ENCODE data around the gene ZNF205.

ZNF205 gene

DNA sequence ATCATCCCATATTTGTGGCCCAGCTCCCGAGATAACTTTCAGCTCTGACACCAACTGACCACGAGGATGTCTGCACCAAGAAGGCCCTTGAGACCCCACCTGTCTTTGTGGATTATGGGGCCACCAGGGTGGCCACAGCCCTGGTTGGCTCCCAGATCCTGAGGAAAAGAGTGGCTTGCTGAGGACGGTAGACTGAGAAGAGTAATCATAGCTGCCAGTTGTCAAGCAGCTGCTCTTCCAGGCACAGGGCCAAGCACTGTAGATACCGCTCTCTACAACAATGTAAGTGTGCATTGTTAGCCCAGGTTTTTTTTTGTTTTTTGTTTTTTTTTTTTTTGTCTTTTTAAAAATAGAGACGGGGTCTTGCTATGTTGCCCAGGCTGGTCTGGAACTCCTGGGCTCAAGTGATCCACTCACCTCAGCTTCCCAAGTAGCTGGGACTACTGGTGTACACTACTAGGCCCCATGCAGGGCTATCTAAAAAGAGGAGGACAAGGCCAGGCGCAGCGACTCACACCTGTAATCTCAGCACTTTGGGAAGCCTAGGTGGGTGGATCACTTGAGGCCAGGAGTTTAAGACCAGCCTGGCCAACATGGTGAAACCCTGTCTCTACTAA is 9.6 kb downstream of the ZNF205 start:
- H3K18ac ChIP-seq (ENCODE audit: low read length) = no peak overlapping the region
- no peak overlapping the region for H3K4ac ChIP-seq (ENCODE audit: low read length)
- H3K27me3 ChIP-seq (ENCODE audit: control insufficient read depth in 3 of 3, insufficient read depth in 3 of 3, low read depth in 1 of 3, low read length in 3 of 3) = no peaks in the 10 kb centered on the region
- no peak overlapping the region for H3K9ac ChIP-seq (ENCODE audit: low read depth, low read length, poor library complexity)
- H4K8ac ChIP-seq (ENCODE audit: low read depth, low read length) = no peak overlapping the region
- H3K36me3 ChIP-seq (replicated peaks in 1 of 2; ENCODE audit: control insufficient read depth in 2 of 2, insufficient read depth in 2 of 2, low read length in 2 of 2) = peaks cover 22 to 50% of the 10 kb centered on the region in 2 donors
- H4K91ac ChIP-seq (ENCODE audit: low read depth, low read length, poor library complexity) = no peak overlapping the region
- H3K79me1 ChIP-seq (ENCODE audit: low read depth, low read length) = peaks cover 3% of the 10 kb centered on the region
- H3K27ac ChIP-seq (replicated peaks; ENCODE audit: low read length) = no peak overlapping the region
- H3K9me3 ChIP-seq (replicated peaks in 1 of 2; ENCODE audit: control insufficient read depth in 2 of 2, insufficient read depth in 1 of 2, low read depth in 1 of 2, low read length in 2 of 2) = no peaks in the 10 kb centered on the region
- H3K4me1 ChIP-seq (ENCODE audit: control insufficient read depth in 2 of 2, insufficient read depth in 1 of 2, low read depth in 1 of 2, low read length in 2 of 2) = peaks cover 0 to 6% of the 10 kb centered on the region in 2 donors
- no peak overlapping the region for H2BK15ac ChIP-seq (ENCODE audit: low read length)
- H2AK5ac ChIP-seq (ENCODE audit: low read depth, low read length) = no peak overlapping the region
- H3K4me3 ChIP-seq (ENCODE audit: low read length in 2 of 2) = no peak overlapping the region
- no peak overlapping the region for H3K4me2 ChIP-seq (ENCODE audit: insufficient read depth, low read length, poor library complexity, severe bottlenecking)
- no peak for DNase-seq (ENCODE audit: low spot score)
- no peak overlapping the region for H3K14ac ChIP-seq (ENCODE audit: low read length)
- no peak overlapping the region for H2BK12ac ChIP-seq (ENCODE audit: low read length)
- H2BK120ac ChIP-seq (ENCODE audit: low read depth, low read length) = no peak overlapping the region
- no peak overlapping the region for H2BK5ac ChIP-seq (ENCODE audit: low read length)
- no CpG with 5 or more reads among the region's 7 CpGs for WGBS, 2 donors (ENCODE audit: extremely low coverage in 2 of 2, insufficient read length in 2 of 2, insufficient replicate concordance in 1 of 2)
- no peak overlapping the region for H2AFZ ChIP-seq (ENCODE audit: low read length)
- H3K23ac ChIP-seq (ENCODE audit: low read depth, low read length, poor library complexity) = no peak overlapping the region

DNA sequence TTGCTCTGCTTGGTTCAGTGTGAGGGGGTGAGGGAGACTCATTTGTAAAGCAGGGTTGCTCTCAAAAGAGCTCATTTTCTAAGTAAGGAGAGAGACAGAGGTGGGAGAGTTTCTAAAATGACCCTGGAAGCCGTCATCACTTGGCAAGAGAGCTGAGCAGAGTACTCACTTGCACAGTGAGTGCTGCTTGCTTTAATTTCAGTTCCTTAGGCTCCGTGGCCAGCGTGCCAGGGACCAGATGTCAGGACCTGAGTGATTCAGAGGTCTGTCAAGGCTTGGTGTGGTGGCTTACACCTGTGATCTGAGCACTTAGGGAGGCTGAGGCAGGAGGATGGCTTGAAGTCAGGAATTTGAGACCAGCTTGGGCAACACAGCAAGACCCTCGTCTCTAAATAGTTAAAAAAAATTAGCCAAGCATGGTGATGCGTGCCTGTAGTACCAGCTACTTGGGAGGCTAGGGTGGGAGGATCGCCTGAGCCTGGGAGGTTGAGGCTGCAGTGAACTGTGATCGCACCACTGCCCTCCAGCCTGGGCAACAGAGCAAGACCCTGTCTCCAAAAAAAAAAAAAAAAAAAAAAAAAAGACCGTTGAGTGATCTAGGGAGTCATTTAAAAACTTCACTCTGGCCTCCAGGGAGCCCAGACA is 10.7 kb downstream of the ZNF205 start:
- H3K4ac ChIP-seq (ENCODE audit: low read length) = no peak overlapping the region
- no peak overlapping the region for H3K14ac ChIP-seq (ENCODE audit: low read length)
- no peak overlapping the region for H2BK15ac ChIP-seq (ENCODE audit: low read length)
- no peak overlapping the region for H3K9ac ChIP-seq (ENCODE audit: low read depth, low read length, poor library complexity)
- H3K36me3 ChIP-seq (replicated peaks in 1 of 2; ENCODE audit: control insufficient read depth in 2 of 2, insufficient read depth in 2 of 2, low read length in 2 of 2) = peaks cover 25 to 53% of the 10 kb centered on the region in 2 donors
- no peak overlapping the region for H3K4me3 ChIP-seq (ENCODE audit: low read length in 2 of 2)
- H2BK12ac ChIP-seq (ENCODE audit: low read length) = no peak overlapping the region
- no peak overlapping the region for H2BK120ac ChIP-seq (ENCODE audit: low read depth, low read length)
- no peak overlapping the region for H4K91ac ChIP-seq (ENCODE audit: low read depth, low read length, poor library complexity)
- peaks cover 3% of the 10 kb centered on the region for H3K79me1 ChIP-seq (ENCODE audit: low read depth, low read length)
- H3K23ac ChIP-seq (ENCODE audit: low read depth, low read length, poor library complexity) = no peak overlapping the region
- peaks cover 2 to 6% of the 10 kb centered on the region in 2 donors for H3K4me1 ChIP-seq (ENCODE audit: control insufficient read depth in 2 of 2, insufficient read depth in 1 of 2, low read depth in 1 of 2, low read length in 2 of 2)
- no peak overlapping the region for H2BK5ac ChIP-seq (ENCODE audit: low read length)
- no peaks in the 10 kb centered on the region for H3K27me3 ChIP-seq (ENCODE audit: control insufficient read depth in 3 of 3, insufficient read depth in 3 of 3, low read depth in 1 of 3, low read length in 3 of 3)
- no peak overlapping the region for H2AFZ ChIP-seq (ENCODE audit: low read length)
- no peak overlapping the region for H3K4me2 ChIP-seq (ENCODE audit: insufficient read depth, low read length, poor library complexity, severe bottlenecking)
- H3K27ac ChIP-seq (replicated peaks; ENCODE audit: low read length) = no peak overlapping the region
- no peak overlapping the region for H2AK5ac ChIP-seq (ENCODE audit: low read depth, low read length)
- no peak for DNase-seq (ENCODE audit: low spot score)
- WGBS, 2 donors (ENCODE audit: extremely low coverage in 2 of 2, insufficient read length in 2 of 2, insufficient replicate concordance in 1 of 2) = no CpG with 5 or more reads among the region's 8 CpGs
- H4K8ac ChIP-seq (ENCODE audit: low read depth, low read length) = no peak overlapping the region
- H3K9me3 ChIP-seq (replicated peaks in 1 of 2; ENCODE audit: control insufficient read depth in 2 of 2, insufficient read depth in 1 of 2, low read depth in 1 of 2, low read length in 2 of 2) = no peaks in the 10 kb centered on the region
- H3K18ac ChIP-seq (ENCODE audit: low read length) = no peak overlapping the region

- WGBS, 2 donors (ENCODE audit: extremely low coverage in 2 of 2, insufficient read length in 2 of 2, insufficient replicate concordance in 1 of 2) = no CpG with 5 or more reads among the region's 72 CpGs
- Histone ChIP-seq H3K4me2 (ENCODE audit: insufficient read depth, low read length, poor library complexity, severe bottlenecking) (peak overlapping the region; percentile 99), H2BK5ac (ENCODE audit: low read length) (no peak overlapping the region), H3K9me3 (replicated peaks in 1 of 2; ENCODE audit: control insufficient read depth in 2 of 2, insufficient read depth in 1 of 2, low read depth in 1 of 2, low read length in 2 of 2) (no peaks in the 10 kb centered on the region), H3K27ac (replicated peaks; ENCODE audit: low read length) (peak overlapping the region; percentile 83), H3K36me3 (replicated peaks in 1 of 2; ENCODE audit: control insufficient read depth in 2 of 2, insufficient read depth in 2 of 2, low read length in 2 of 2) (peaks cover 25 to 53% of the 10 kb centered on the region in 2 donors), H3K4me3 (ENCODE audit: low read length in 2 of 2) (peak overlapping the region; percentile 80), H3K79me1 (ENCODE audit: low read depth, low read length) (peaks cover 2% of the 10 kb centered on the region), H3K4ac (ENCODE audit: low read length) (no peak overlapping the region), H3K18ac (ENCODE audit: low read length) (peak overlapping the region; percentile 91), H3K27me3 (ENCODE audit: control insufficient read depth in 3 of 3, insufficient read depth in 3 of 3, low read depth in 1 of 3, low read length in 3 of 3) (no peaks in the 10 kb centered on the region), H3K23ac (ENCODE audit: low read depth, low read length, poor library complexity) (peak overlapping the region; percentile 94), H3K14ac (ENCODE audit: low read length) (peak overlapping the region; percentile 49), H3K9ac (ENCODE audit: low read depth, low read length, poor library complexity) (peak overlapping the region; percentile 93), H4K91ac (ENCODE audit: low read depth, low read length, poor library complexity) (no peak overlapping the region), H2AK5ac (ENCODE audit: low read depth, low read length) (peak overlapping the region; percentile 76), H3K4me1 (ENCODE audit: control insufficient read depth in 2 of 2, insufficient read depth in 1 of 2, low read depth in 1 of 2, low read length in 2 of 2) (peaks cover 4 to 6% of the 10 kb centered on the region in 2 donors), H2AFZ (ENCODE audit: low read length) (peak overlapping the region; percentile 92), H2BK12ac (ENCODE audit: low read length) (no peak overlapping the region), H4K8ac (ENCODE audit: low read depth, low read length) (no peak overlapping the region), H2BK120ac (ENCODE audit: low read depth, low read length) (peak overlapping the region; percentile 36), H2BK15ac (ENCODE audit: low read length) (no peak overlapping the region)
- peak; percentile 98 for DNase-seq (ENCODE audit: low spot score)
These were observed 11.8 kb downstream of the ZNF205 start for GRCh38 chr16:3123986-3124886.

GRCh38 chr16:3127745-3128144 is 15.4 kb downstream of the ZNF205 start:
- Histone ChIP-seq H3K79me1 (ENCODE audit: low read depth, low read length) (peaks cover 2% of the 10 kb centered on the region), H4K91ac (ENCODE audit: low read depth, low read length, poor library complexity) (no peak overlapping the region), H2AFZ (ENCODE audit: low read length) (no peak overlapping the region), H2BK5ac (ENCODE audit: low read length) (no peak overlapping the region), H3K23ac (ENCODE audit: low read depth, low read length, poor library complexity) (no peak overlapping the region), H3K36me3 (replicated peaks in 1 of 2; ENCODE audit: control insufficient read depth in 2 of 2, insufficient read depth in 2 of 2, low read length in 2 of 2) (peaks cover 17 to 67% of the 10 kb centered on the region in 2 donors), H3K27me3 (ENCODE audit: control insufficient read depth in 3 of 3, insufficient read depth in 3 of 3, low read depth in 1 of 3, low read length in 3 of 3) (no peaks in the 10 kb centered on the region), H3K27ac (replicated peaks; ENCODE audit: low read length) (no peak overlapping the region), H3K9me3 (replicated peaks in 1 of 2; ENCODE audit: control insufficient read depth in 2 of 2, insufficient read depth in 1 of 2, low read depth in 1 of 2, low read length in 2 of 2) (no peaks in the 10 kb centered on the region), H3K4me2 (ENCODE audit: insufficient read depth, low read length, poor library complexity, severe bottlenecking) (no peak overlapping the region), H2BK12ac (ENCODE audit: low read length) (no peak overlapping the region), H3K18ac (ENCODE audit: low read length) (no peak overlapping the region), H3K9ac (ENCODE audit: low read depth, low read length, poor library complexity) (no peak overlapping the region), H3K4me1 (ENCODE audit: control insufficient read depth in 2 of 2, insufficient read depth in 1 of 2, low read depth in 1 of 2, low read length in 2 of 2) (peaks cover 5 to 6% of the 10 kb centered on the region in 2 donors), H2AK5ac (ENCODE audit: low read depth, low read length) (no peak overlapping the region), H3K14ac (ENCODE audit: low read length) (no peak overlapping the region), H3K4me3 (ENCODE audit: low read length in 2 of 2) (no peak overlapping the region), H4K8ac (ENCODE audit: low read depth, low read length) (no peak overlapping the region), H2BK120ac (ENCODE audit: low read depth, low read length) (no peak overlapping the region), H3K4ac (ENCODE audit: low read length) (no peak overlapping the region), H2BK15ac (ENCODE audit: low read length) (no peak overlapping the region)
- WGBS, 2 donors (ENCODE audit: extremely low coverage in 2 of 2, insufficient read length in 2 of 2, insufficient replicate concordance in 1 of 2) = no CpG with 5 or more reads among the region's 6 CpGs
- no peak for DNase-seq (ENCODE audit: low spot score)
